Measurements from ENCODE around the gene NUCKS1.
A peak's percentile ranks its signal among the peaks of the same experiment; 100 is the strongest.

The NUCKS1 gene

GRCh38 chr1:205783433-205783795 lies 33.4 kb upstream of the NUCKS1 start:
- Histone ChIP-seq H3K4me3 (ENCODE audit: low read length) (no peak overlapping the region), H3K27me3 (ENCODE audit: control insufficient read depth, insufficient read depth, low read length) (no peaks in the 10 kb centered on the region), H3K36me3 (ENCODE audit: control insufficient read depth, insufficient read depth, low read length) (no peaks in the 10 kb centered on the region), H3K9me3 (ENCODE audit: control insufficient read depth, low read length) (no peaks in the 10 kb centered on the region), H3K9ac (ENCODE audit: low read length) (no peak overlapping the region), H3K4me1 (ENCODE audit: control insufficient read depth, insufficient read depth, low read length) (no peaks in the 10 kb centered on the region)

GRCh38 chr1:205782627-205783432 lies 32.8 kb upstream of the NUCKS1 start:
- Histone ChIP-seq H3K9ac (ENCODE audit: low read length) (no peak overlapping the region), H3K27me3 (ENCODE audit: control insufficient read depth, insufficient read depth, low read length) (no peaks in the 10 kb centered on the region), H3K36me3 (ENCODE audit: control insufficient read depth, insufficient read depth, low read length) (no peaks in the 10 kb centered on the region), H3K4me1 (ENCODE audit: control insufficient read depth, insufficient read depth, low read length) (no peaks in the 10 kb centered on the region), H3K4me3 (ENCODE audit: low read length) (no peak overlapping the region), H3K9me3 (ENCODE audit: control insufficient read depth, low read length) (no peaks in the 10 kb centered on the region)

- Histone ChIP-seq H3K36me3 (ENCODE audit: control insufficient read depth, insufficient read depth, low read length) (no peaks in the 10 kb centered on the region), H3K4me3 (ENCODE audit: low read length) (no peak overlapping the region), H3K9me3 (ENCODE audit: control insufficient read depth, low read length) (no peaks in the 10 kb centered on the region), H3K9ac (ENCODE audit: low read length) (no peak overlapping the region), H3K27me3 (ENCODE audit: control insufficient read depth, insufficient read depth, low read length) (no peaks in the 10 kb centered on the region), H3K4me1 (ENCODE audit: control insufficient read depth, insufficient read depth, low read length) (no peaks in the 10 kb centered on the region)
Measured at GRCh38 chr1:205780335-205780734, 30.4 kb upstream of the NUCKS1 start.

- Histone ChIP-seq H3K9me3 (ENCODE audit: control insufficient read depth, low read length) (no peaks in the 10 kb centered on the region), H3K27me3 (ENCODE audit: control insufficient read depth, insufficient read depth, low read length) (no peaks in the 10 kb centered on the region), H3K36me3 (ENCODE audit: control insufficient read depth, insufficient read depth, low read length) (no peaks in the 10 kb centered on the region), H3K4me3 (ENCODE audit: low read length) (no peak overlapping the region), H3K4me1 (ENCODE audit: control insufficient read depth, insufficient read depth, low read length) (no peaks in the 10 kb centered on the region), H3K9ac (ENCODE audit: low read length) (no peak overlapping the region)
Measured at GRCh38 chr1:205777994-205778393, 28.0 kb upstream of the NUCKS1 start.

GRCh38 chr1:205775717-205776056 lies 25.7 kb upstream of the NUCKS1 start:
- no peak overlapping the region for H3K4me3 ChIP-seq (ENCODE audit: low read length)
- H3K9me3 ChIP-seq (ENCODE audit: control insufficient read depth, low read length), result no peaks in the 10 kb centered on the region
- peak overlapping the region; percentile 74 for H3K9ac ChIP-seq (ENCODE audit: low read length)
- H3K4me1 ChIP-seq (ENCODE audit: control insufficient read depth, insufficient read depth, low read length), result no peaks in the 10 kb centered on the region
- no peaks in the 10 kb centered on the region for H3K36me3 ChIP-seq (ENCODE audit: control insufficient read depth, insufficient read depth, low read length)
- H3K27me3 ChIP-seq (ENCODE audit: control insufficient read depth, insufficient read depth, low read length), result no peaks in the 10 kb centered on the region

GRCh38 chr1:205775015-205775716 lies 25.2 kb upstream of the NUCKS1 start, which contains the start of gene RAB29:
Gene RAB29, minus strand, starts transcription at chr1:205775482. Its CDS starts 526 bp downstream, at chr1:205774956.
- Histone ChIP-seq H3K9ac (ENCODE audit: low read length) (peak within 1 kb of the TSS; percentile 74), H3K27me3 (ENCODE audit: control insufficient read depth, insufficient read depth, low read length) (no peaks in the 10 kb centered on the region), H3K4me1 (ENCODE audit: control insufficient read depth, insufficient read depth, low read length) (no peaks in the 10 kb centered on the region), H3K4me3 (ENCODE audit: low read length) (peak within 1 kb of the TSS; percentile 69), H3K9me3 (ENCODE audit: control insufficient read depth, low read length) (no peaks in the 10 kb centered on the region), H3K36me3 (ENCODE audit: control insufficient read depth, insufficient read depth, low read length) (no peaks in the 10 kb centered on the region)

GRCh38 chr1:205774198-205775014 lies 24.4 kb upstream of the NUCKS1 start:
- Histone ChIP-seq H3K4me3 (ENCODE audit: low read length) (peak overlapping the region; percentile 69), H3K27me3 (ENCODE audit: control insufficient read depth, insufficient read depth, low read length) (no peaks in the 10 kb centered on the region), H3K9me3 (ENCODE audit: control insufficient read depth, low read length) (no peaks in the 10 kb centered on the region), H3K36me3 (ENCODE audit: control insufficient read depth, insufficient read depth, low read length) (no peaks in the 10 kb centered on the region), H3K4me1 (ENCODE audit: control insufficient read depth, insufficient read depth, low read length) (no peaks in the 10 kb centered on the region), H3K9ac (ENCODE audit: low read length) (peak overlapping the region; percentile 74)

GRCh38 chr1:205772607-205773032 lies 22.6 kb upstream of the NUCKS1 start:
- H3K27me3 ChIP-seq (ENCODE audit: control insufficient read depth, insufficient read depth, low read length), result no peaks in the 10 kb centered on the region
- H3K36me3 ChIP-seq (ENCODE audit: control insufficient read depth, insufficient read depth, low read length), result no peaks in the 10 kb centered on the region
- no peaks in the 10 kb centered on the region for H3K9me3 ChIP-seq (ENCODE audit: control insufficient read depth, low read length)
- H3K4me3 ChIP-seq (ENCODE audit: low read length), result no peak overlapping the region
- H3K4me1 ChIP-seq (ENCODE audit: control insufficient read depth, insufficient read depth, low read length), result no peaks in the 10 kb centered on the region
- H3K9ac ChIP-seq (ENCODE audit: low read length), result no peak overlapping the region

- Histone ChIP-seq H3K27me3 (ENCODE audit: control insufficient read depth, insufficient read depth, low read length) (no peaks in the 10 kb centered on the region), H3K9me3 (ENCODE audit: control insufficient read depth, low read length) (no peaks in the 10 kb centered on the region), H3K36me3 (ENCODE audit: control insufficient read depth, insufficient read depth, low read length) (no peaks in the 10 kb centered on the region), H3K9ac (ENCODE audit: low read length) (no peak overlapping the region), H3K4me3 (ENCODE audit: low read length) (no peak overlapping the region), H3K4me1 (ENCODE audit: control insufficient read depth, insufficient read depth, low read length) (no peaks in the 10 kb centered on the region)
Measured at GRCh38 chr1:205770618-205771017, 20.6 kb upstream of the NUCKS1 start.

GRCh38 chr1:205769641-205770365 lies 19.8 kb upstream of the NUCKS1 start:
- no peak overlapping the region for H3K4me3 ChIP-seq (ENCODE audit: low read length)
- H3K27me3 ChIP-seq (ENCODE audit: control insufficient read depth, insufficient read depth, low read length), result no peaks in the 10 kb centered on the region
- H3K9ac ChIP-seq (ENCODE audit: low read length), result no peak overlapping the region
- no peaks in the 10 kb centered on the region for H3K9me3 ChIP-seq (ENCODE audit: control insufficient read depth, low read length)
- no peaks in the 10 kb centered on the region for H3K4me1 ChIP-seq (ENCODE audit: control insufficient read depth, insufficient read depth, low read length)
- no peaks in the 10 kb centered on the region for H3K36me3 ChIP-seq (ENCODE audit: control insufficient read depth, insufficient read depth, low read length)

GRCh38 chr1:205767248-205767647 lies 17.3 kb upstream of the NUCKS1 start:
- no peaks in the 10 kb centered on the region for H3K36me3 ChIP-seq (ENCODE audit: control insufficient read depth, insufficient read depth, low read length)
- H3K9me3 ChIP-seq (ENCODE audit: control insufficient read depth, low read length), result no peaks in the 10 kb centered on the region
- H3K9ac ChIP-seq (ENCODE audit: low read length), result no peak overlapping the region
- no peaks in the 10 kb centered on the region for H3K27me3 ChIP-seq (ENCODE audit: control insufficient read depth, insufficient read depth, low read length)
- no peaks in the 10 kb centered on the region for H3K4me1 ChIP-seq (ENCODE audit: control insufficient read depth, insufficient read depth, low read length)
- no peak overlapping the region for H3K4me3 ChIP-seq (ENCODE audit: low read length)

Measured in mucosa of stomach (tissue), 1 donor.